GM18951 (cell line): ENCODE measurements around the gene PTOV1.

ENCODE experiments used
- POLR2A ChIP-seq: IDR thresholded peaks from 4 replicates; pipeline ENCODE4 v1.6.1; 2011; ENCODE audit warnings: mild to moderate bottlenecking; ENCODE audit not compliant: insufficient read length, insufficient read depth; ENCODE audit errors: extremely low read depth
- in situ Hi-C: fragments of 300-500 bp; cut with MboI; formaldehyde crosslinking; loops from one replicate; pipeline ENCODE4 v1.12.0; 2022; ENCODE audit warnings: low sequenced_read_pairs, mixed read lengths, inconsistent platforms; ENCODE audit not compliant: unreplicated experiment

The PTOV1 gene

DNA sequence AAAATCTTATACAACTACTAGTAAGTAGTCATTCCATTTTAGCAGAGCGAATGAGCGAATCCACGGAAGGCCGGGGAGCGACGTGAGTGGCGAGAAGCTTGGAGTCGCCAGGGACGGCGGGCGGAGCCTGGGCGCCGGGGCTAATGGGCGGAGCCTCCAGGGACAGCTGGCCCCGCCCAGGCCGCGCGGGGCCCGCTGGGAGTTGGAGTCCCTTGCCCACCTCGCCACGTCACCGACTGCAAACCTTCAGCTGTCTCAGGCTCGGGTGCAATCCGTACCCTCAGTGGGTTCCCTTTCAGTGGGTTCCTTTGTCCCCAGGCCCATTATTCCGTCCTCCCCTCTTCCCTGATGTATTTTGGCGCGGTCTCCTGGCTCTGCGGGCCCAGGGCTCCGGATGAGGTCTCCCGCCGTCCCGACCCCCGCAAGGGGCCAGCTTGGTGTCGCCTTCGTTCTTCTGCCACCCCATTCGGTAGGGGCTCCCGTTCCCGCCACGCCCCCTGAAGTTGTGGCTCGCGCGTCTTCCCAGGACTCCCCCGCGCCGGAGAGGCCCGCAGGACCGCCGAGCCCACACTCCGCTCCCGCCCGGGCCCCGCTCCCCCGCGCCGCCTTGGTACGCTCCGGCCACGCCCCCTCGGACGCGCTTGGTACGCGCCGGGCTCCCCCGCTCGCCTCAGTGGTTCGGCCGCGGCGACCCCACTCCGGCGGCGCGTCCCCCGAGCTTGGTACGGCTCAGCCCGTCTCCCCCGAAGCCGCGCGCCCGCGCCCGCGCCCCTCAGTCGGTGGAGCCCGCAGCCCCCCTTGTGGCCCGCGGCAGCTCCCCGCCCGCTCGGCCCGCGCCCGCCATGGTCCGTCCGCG, at the start of gene PTOV1:
PTOV1 (plus strand) TSS at position 673 of the 856 bp plus-strand sequence.
- TF ChIP-seq POLR2A: peak; percentile 64
- in situ Hi-C loops: no loop called here

DNA sequence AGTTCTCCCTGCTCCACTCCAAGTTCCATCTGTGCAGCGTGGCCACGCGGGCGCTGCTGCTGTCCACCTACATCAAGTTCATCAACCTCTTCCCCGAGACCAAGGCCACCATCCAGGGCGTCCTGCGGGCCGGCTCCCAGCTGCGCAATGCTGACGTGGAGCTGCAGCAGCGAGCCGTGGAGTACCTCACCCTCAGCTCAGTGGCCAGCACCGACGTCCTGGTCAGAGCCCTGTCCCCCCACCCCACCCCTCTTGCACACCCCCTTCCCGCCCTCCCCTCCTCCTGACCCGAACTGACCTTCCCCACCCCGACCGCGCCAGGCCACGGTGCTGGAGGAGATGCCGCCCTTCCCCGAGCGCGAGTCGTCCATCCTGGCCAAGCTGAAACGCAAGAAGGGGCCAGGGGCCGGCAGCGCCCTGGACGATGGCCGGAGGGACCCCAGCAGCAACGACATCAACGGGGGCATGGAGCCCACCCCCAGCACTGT, 49.5 kb upstream of the PTOV1 start:
- no peak for TF ChIP-seq POLR2A
- in situ Hi-C loops: no loop called here

DNA sequence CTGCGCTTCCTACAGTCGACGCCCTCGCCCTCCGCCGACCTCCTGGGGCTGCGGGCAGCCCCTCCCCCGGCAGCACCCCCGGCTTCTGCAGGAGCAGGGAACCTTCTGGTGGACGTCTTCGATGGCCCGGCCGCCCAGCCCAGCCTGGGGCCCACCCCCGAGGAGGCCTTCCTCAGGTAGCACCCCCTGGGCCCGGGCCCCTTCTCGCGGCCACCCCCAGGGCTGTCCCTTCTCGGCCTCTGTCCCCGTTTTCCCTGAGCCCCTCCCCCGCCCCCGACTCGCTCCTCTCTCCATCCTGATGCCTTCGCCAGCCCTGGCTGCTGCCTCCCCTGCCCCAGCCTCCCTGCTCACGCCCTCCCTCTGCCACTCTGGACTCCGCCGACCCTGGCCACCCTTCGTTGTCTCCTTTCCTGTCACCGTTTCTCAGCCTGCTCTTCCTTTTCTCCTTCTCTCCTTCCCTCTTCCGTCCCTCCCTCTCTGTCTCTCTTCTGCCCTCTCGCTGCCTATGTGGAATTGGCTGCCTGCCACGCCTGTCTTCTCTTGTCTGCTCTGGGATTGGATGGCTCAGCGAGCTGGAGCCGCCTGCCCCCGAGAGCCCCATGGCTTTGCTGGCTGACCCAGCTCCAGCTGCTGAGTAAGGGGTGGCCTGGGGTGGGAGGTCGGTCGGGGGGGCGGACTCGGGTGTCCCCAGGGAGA, 48.8 kb upstream of the PTOV1 start:
- in situ Hi-C loops: no loop called here
- TF ChIP-seq POLR2A: no peak

DNA sequence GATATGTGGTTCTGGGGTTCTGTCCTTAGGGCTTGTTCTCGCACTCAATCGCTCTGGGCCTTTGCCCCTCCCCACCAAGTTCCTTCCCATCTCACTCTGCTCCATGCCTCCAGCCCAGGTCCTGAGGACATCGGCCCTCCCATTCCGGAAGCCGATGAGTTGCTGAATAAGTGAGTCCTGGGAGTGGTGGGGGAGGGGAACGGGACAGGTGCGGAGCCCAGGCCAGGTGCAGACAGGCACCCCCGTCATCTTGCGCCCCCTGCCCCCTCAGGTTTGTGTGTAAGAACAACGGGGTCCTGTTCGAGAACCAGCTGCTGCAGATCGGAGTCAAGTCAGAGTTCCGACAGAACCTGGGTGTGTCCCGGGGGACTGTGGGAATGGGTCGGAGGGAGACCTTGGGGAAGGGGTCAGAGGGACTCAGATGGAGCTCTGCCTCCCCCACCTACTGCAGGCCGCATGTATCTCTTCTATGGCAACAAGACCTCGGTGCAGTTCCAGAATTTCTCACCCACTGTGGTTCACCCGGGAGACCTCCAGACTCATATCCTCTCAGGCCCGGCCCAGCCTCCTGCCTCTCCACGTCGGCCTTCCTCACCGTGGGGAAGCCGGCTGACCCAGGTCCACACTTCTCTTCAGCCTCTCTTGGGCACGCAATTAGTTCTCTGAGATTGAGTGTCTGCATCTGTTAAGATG, 48.0 kb upstream of the PTOV1 start:
- TF ChIP-seq POLR2A: no peak
- in situ Hi-C loops: no loop called here

DNA sequence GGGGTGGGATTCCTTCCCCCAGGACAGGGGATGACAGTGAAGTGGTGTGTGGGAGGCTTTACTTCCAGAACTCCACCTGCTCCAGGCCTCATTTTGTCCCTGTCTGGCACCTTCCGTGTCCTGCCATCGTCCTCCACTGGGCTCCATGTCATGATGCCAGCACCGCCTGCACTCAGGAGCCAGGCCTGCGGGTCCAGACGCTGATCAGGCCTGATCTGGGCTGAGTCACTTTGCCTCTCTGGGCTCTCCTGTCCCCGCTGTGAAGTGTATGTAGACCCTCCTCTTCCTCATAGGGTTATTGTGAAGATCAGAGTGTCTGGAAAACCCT, 47.5 kb upstream of the PTOV1 start:
- in situ Hi-C loops: no loop called here
- no peak for TF ChIP-seq POLR2A

DNA sequence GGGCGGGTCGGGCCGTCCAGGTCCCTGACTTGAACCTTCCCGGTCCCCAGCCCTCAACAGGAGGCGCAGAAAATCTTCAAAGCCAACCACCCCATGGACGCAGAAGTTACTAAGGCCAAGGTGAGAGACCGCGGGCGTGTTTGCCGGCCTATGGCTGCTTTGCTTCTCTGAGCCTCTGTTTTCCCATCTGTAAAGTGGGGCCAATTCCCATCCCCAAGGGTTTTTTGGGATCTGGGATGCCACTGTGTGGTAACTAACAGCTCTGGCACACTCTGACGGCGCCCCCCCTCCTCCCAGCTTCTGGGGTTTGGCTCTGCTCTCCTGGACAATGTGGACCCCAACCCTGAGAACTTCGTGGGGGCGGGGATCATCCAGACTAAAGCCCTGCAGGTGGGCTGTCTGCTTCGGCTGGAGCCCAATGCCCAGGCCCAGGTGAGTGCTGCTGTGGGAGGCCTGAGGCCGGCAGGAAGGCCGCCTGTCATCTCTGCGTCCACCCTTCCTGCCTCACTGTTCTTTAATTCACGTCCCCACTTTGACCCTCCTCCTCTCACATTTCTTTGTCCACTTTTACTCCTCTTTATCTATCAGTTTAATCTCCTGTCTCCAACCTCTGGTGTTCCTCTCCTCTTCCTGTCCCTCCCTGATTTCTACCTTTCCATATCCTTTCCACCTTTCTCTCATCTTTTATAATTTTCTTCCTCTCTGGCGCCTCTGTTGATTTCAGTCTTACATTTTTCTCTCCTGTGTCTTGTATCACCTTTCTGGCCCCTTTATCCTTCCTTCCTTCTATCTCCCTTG, 44.9 kb upstream of the PTOV1 start:
- TF ChIP-seq POLR2A: no peak
- in situ Hi-C loops: no loop called here

DNA sequence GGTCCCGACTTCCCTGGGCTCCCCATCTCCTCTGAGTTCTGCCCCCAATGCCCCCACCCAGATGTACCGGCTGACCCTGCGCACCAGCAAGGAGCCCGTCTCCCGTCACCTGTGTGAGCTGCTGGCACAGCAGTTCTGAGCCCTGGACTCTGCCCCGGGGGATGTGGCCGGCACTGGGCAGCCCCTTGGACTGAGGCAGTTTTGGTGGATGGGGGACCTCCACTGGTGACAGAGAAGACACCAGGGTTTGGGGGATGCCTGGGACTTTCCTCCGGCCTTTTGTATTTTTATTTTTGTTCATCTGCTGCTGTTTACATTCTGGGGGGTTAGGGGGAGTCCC, 44.4 kb upstream of the PTOV1 start:
- no peak for TF ChIP-seq POLR2A
- in situ Hi-C loops: no loop called here

DNA sequence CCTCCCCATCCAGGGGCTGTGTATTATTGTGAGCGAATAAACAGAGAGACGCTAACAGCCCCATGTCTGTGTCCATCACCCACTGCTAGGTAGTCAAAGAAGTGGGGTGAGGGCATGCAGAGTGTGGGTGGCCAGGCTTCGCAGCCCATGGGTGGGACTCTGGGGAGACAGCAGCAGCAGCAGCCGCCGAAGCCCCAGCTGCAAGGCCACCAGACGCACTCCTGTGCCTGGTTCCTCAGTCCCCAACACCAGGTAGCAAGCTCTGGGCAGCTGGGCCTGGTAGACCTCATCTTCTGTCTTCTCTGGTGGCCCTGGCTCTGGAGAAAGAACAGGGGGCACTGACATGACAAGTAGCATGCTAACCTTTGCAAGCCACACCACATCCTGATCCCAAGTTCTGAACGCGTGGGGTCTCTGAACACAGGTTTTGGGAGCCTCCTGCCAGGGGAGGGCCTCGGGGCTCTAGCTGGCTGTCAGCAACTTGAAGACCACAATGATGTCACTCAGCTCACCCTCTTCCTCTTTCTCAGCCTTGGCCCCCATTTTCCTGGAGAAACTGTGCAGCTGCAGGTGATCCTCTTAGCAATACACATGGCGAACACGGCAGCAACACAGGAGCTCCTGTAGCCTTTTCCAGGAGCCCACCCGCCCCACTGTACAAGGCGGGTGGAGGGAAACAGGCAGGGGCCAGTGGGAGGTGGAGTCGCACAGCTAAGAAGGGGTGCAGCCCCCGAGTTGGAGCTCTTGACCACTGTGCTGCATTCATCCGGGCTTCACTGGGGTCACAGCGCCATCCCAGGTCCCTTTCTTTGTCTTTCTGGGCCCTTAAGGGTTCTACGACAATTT, 43.7 kb upstream of the PTOV1 start:
- in situ Hi-C loops: no loop called here
- TF ChIP-seq POLR2A: no peak

GRCh38 chr19:49807904-49808675, 42.9 kb upstream of the PTOV1 start:
- in situ Hi-C loops: no loop called here
- TF ChIP-seq POLR2A: no peak

- TF ChIP-seq POLR2A: peak; percentile 16
- in situ Hi-C loops: no loop called here
Observed at GRCh38 chr19:49808711-49809159, 42.2 kb upstream of the PTOV1 start.

- TF ChIP-seq POLR2A: no peak
- in situ Hi-C loops: no loop called here
Observed at GRCh38 chr19:49809160-49809940, 41.6 kb upstream of the PTOV1 start.

DNA sequence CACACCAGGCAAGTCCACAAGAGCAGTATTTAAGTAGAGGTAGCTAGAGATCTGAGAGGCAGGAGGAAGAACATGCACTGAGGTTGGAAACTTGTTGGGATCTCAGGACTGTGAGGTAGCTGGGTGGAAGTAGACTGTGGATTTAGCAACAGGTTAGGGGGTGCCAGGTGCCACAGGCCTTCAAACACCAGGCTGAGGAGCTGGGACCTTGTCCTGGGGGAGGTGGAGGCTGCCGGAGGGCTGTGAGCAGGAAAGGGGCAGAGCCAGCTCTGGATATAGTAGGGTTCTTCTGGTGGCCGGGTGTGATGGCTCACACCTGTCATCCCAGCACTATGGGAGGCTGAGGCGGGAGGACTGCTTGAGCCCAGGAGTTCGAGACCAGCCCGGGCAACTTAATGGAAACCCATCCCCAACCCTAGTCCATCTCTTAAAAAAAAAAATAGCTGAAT, 41.0 kb upstream of the PTOV1 start:
- TF ChIP-seq POLR2A: no peak
- in situ Hi-C loops: no loop called here
